CD4-positive, alpha-beta T cell treated with Interleukin-15 for 1 hour (primary cell): ENCODE data around the gene IMPA2.
"Not testable (repeated sequence)": the region's sequence is repeated elsewhere in the genome, so short reads cannot be mapped to it uniquely, and the experiment has no call there.

Source experiments
- DNase-seq: peaks from one replicate; pipeline ENCODE4 v3.0.0-alpha.2; 2020

Gene IMPA2

GRCh38 chr18:12053289-12053688, 72.0 kb downstream of the IMPA2 start:
- no peak for DNase-seq

DNA sequence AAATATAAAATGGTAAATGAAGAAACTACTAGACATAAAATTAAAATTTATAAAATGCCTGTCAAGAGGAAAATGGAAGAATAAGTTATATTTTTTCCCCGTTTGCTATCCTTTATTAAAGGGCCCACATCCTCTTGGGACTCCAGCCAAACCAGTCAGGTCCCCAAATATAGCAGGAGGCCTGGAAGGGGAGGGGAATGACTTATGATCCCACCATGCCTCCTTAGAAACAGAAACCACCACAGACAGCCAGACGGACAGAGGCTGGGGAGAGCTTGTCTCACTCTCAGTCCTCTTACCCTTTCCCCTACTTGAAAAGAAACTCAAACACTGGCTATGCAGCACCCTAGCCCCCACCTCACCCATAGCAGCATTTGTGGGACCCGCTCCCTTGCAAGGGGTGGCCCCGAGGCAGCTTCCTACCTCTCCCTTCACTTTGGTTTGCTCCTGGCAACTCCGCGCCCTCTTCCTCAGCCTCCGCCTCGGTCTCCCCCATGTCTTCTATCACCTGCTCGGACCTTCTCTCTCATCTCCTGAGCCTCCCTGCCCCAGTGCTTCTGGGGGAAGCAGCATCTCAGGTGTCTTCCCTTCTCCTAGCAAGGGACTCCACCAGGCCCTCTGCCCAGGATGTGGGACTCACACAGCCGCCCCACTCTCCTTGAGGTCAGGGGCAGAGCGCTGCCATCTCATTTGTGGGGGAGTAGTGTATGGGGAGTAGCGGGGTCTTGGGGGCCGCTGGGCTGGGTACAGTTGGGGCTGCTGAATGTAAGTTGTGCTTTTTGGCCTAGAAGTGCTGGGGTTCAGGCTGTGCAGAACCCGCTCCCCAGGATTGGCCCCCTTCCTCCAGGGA, 75.0 kb downstream of the IMPA2 start:
- DNase-seq: no peak

GRCh38 chr18:12056884-12057402, 75.6 kb downstream of the IMPA2 start:
- DNase-seq: no peak

DNA sequence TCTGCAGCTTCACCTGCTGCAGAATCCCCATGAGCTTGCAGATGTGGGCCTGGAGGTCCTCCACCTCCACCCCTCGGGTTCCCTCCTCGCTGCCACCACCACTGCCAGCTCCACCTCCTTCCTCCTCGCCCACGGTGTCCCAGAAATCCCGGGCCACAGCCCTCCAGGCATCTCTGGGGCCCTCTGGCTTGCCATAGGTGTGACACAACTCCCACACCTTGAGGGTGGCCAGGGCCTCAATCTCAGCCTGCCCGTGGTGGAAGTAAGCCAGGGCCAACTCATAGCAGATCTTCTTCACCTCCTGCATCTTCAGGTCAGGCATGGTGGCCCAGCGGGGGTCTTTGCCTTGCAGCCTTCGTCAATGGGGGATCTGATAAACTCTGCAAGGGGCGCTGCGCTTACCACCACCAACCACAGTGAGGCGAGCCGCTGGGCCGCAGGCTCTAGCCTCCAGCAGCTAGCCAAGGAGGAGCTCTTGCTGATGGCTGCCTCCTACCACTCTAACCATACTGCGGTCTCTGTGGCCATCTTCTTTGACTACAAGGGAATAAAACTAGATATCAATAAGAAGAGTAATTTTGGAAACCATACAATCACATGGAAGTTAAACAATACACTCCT, 76.2 kb downstream of the IMPA2 start:
- DNase-seq: no peak

GRCh38 chr18:12059334-12060181, 78.3 kb downstream of the IMPA2 start:
- no peak for DNase-seq

- no peak for DNase-seq
Observed at GRCh38 chr18:12060182-12060870, 79.0 kb downstream of the IMPA2 start.

DNA sequence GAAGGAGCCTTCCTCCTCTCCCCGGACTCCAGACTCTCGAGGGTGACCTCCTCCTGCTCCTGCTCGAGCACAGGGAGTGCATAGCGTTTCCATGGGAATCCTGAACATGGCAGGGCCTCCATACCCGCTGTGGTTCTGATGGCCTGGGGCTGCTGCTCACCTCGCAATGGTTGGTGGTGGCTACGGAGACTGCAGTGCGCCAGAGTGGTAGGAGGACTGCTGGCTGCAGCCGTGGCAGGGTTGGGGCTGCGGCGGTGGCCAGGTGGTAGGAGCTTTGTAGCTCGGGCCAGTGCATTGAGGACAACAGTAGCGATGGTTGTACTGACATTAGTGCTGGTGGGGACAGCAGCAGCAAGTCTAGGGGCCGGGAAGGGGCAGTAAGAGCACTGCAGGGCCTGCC, 80.4 kb downstream of the IMPA2 start:
- DNase-seq: no peak

DNA sequence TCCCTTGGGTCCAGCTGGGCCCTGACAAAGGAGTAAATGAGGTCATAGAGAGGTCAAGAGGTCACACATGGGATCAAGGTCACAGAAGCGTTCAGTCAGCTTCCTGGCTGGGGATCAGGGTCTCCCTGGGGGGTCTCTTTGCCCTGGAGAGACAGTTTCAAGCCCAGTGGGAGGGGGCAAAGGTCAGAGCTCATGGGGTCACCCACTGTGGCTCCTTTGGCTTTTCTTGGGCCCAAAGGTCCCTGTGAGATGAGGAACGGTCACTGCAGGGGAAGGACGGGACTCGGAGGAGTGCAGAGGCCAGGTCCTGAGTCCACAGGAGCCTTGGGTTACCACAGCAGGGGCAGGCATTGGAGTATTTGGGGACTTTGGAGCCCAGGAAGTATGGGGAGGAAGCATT, 81.7 kb downstream of the IMPA2 start:
- no peak for DNase-seq

- no peak for DNase-seq
Observed at GRCh38 chr18:12064086-12064763, 82.9 kb downstream of the IMPA2 start.

GRCh38 chr18:12065397-12065796, 84.1 kb downstream of the IMPA2 start:
- DNase-seq: no peak

DNA sequence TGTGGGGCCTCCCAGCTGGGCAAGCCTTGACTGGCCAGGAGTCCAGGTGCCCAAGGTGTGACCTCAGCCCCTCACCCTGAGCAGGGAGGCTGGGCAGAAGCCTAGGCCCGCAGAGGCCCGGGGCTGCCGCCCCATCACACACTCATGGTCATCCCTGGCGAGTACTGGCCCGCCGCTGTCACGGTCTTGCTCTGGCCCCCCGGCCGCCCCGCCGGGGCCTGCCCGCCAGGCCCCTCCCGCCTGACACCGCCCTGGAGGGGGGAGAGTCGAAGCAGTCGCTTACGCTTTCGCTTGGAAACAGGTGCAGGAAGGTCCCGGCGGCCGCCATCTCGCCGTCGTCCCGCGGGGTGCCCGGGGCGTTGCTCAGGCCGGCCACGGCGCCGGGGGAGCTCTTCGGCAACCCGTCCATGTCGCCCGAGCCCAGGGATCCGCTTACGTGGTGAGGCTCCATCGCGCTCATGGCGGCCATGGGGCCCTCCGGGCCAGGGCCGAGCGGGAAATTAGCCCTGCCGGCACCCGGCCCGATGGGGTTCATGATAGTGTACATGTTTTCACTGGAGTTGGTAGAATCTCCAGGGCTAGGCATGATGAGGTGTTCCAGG, 85.7 kb downstream of the IMPA2 start:
- no peak for DNase-seq

DNA sequence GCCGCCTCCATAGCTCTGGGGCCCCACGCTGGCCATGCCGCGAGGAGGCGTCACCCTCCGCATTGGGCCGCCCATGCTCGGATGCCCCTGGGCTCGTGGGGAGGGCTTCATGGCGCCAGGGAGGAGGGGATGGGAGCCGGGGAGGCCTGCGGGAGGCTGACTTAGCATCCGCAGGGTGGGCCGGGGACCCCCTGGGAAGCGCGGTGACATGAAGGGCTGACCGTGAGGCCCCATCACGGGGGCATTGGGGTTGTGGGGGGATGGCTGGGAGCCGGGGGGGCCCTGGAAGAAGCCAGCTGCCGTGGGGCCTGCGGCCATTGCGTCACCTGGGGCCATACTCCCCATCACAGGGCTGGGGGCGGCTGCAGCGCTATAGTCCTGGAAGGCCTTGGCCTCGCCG, 86.4 kb downstream of the IMPA2 start:
- no peak for DNase-seq

DNA sequence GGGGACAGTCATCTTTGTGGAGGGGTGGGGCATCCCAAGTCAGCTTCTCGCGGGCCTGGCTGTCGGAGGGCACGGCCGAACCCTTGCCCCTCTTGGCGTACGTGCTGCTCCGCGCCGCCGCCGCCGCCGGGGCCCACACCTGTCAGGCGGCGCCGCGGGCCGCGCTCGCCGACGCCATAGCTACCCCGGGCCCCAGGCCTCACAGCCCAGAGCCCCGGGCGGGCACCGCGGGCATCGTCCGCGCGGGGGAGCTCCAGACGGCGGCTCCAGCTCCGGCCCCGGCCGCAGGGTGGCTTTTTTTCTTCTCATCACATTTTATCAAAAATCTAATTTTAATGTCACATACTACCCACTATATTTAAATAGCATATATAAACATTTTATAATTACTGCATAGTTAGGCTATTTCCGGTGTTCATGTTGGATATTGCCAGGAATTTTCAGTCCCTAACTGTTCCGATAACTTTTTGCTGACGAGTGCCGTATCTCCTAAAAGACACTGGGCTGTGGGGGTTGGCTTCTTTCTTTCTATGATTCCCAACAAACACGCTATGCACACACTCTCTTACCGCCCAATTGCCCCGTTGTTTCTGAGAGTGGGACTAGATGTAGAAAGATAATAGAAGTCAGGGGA, 87.1 kb downstream of the IMPA2 start:
- DNase-seq: not testable (repeated sequence)

DNA sequence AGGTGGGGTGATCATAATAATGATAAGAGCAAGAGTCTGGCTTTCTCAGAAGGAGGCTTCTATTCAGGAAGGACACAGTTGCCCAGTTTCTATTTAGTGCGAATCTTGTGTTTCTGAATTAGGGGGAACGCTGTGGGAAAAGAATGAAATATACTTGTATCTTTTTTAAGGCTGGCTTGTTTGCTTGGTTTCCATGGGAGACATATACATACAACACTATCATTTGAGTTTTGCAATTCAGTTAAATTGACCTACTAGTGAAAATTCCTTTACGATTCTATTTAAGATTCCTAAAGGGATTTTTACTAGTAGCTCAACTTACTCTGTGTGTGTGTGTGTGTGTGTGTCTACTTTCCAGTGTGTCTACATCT, 87.6 kb downstream of the IMPA2 start:
- no peak for DNase-seq

DNA sequence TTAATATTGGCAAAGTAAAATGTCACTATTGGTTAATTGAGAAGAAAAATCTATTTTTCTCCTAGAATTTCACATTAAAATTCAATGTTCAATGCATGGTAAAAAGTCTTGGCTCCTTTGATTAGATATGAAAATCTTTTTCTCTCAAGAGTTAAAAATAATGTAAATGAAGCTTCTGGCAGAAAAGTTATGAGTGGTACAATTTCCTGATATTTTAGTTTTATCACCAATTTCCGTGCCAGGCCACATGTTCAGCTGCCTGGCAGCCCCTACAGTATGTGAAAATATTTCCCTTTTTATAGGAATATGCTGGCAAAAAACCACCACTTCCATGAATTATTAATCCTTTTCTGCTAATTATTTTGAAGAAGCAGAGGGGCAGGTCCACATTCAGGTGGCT, 89.8 kb downstream of the IMPA2 start:
- DNase-seq: not testable (repeated sequence)

GRCh38 chr18:12072996-12073395, 91.7 kb downstream of the IMPA2 start:
- no peak for DNase-seq

DNA sequence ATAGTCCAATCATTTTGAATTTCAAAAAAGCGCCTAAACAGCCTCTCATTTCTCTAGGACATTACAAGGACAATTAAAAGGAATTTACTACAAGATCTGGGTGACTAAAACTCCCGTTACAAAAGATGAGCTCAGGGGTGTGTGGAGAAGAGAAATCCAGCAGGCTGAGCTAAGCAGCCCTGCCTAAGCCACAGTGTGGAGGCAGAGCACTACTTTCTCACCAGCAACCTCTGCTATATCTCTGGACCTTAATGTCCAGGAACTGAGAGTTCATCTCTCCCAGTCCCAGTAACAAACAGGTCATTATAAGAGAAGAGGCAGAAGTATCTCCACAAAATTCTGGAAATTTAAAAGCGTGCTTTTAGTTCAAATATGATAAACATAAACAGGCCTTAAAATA, 93.4 kb downstream of the IMPA2 start:
- no peak for DNase-seq

DNA sequence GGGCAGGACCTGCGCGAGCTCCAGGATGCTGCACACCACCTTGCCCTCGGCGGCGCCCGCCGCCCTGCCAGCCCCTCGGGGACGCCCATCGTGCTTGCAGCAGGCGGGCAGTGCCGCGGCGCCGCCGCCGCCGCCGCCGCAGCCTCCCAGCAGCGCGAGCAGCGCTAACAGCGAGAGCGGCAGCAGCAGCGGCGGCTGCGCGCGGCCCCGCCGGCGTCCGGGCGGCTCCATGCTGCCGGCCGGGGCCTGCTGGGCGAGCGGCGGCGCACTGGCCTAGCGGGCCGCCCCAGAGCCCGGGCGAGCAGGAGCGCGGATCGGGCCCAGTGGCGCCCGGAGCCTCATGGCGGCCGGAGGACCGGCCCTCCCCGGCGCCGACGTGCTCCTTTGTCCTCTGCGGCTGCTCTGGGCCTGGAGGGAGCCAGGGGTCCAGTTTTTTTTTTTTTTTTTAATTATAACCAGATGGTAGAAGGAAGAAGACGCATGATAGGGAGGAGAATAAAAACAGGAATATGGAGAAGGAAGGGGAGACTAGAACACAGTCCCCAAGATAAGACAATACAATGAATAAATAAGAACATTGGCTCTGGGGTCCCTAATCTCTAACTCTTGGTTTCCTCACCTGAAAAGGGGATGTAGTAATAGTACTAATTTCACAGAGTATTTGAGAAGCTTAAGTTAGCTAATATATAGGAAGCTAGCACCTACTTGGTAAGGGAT, 95.3 kb downstream of the IMPA2 start:
- no peak for DNase-seq

DNA sequence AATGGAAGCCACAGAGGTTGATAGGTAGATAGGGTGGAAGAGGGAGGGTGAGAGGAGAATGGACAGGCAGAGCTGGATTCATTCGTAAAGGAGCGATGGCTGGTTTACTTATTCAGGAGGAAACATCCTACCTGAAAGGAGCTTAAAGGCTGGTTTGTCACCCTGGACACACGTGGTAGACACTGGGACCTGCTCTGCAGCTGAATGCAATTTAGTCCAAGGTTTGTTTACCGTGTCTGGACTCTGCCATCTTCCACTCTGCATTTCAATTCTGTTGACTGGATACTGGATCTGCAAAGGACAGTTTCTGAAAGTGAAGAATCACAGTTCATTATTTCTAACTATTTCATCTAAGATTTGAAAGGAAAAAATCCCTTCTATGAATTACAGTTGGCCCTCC, 96.7 kb downstream of the IMPA2 start:
- DNase-seq: not testable (repeated sequence)

DNA sequence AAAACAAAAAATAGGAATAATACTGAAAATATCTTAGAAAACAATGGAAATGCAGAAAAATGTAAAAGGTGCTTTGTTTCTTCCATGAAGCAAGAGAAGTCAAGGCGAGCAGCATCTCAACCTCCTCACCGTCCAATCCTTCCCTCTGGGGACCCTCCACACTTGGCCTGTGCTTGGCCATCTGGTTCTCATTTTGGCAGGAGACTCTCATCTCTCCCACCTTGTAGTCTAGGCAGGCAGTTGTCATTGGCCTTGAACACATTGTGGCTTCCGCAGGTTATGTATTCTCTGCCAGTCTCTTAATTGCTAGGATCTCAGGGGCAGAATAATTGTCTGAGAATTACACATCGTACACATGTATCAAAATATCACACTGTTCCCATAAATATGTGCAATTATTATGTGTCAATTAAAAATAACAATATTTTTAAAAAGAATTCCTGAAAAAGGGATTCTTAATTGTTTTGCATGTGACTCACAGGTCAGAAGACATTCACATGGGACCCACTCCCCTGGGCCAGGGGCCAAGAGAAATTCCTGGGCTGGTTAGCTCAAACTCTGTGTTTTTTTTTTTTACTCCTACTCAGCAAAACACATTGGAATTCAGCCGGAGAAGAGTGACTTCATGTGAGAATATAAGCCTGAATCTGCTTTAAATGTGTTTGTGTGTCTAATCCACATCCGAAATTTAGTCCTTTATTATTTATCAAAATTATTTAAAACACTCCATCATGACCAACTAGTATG, 98.4 kb downstream of the IMPA2 start:
- DNase-seq: no peak
